Measurements from ENCODE around the gene PLXDC2.

DNA sequence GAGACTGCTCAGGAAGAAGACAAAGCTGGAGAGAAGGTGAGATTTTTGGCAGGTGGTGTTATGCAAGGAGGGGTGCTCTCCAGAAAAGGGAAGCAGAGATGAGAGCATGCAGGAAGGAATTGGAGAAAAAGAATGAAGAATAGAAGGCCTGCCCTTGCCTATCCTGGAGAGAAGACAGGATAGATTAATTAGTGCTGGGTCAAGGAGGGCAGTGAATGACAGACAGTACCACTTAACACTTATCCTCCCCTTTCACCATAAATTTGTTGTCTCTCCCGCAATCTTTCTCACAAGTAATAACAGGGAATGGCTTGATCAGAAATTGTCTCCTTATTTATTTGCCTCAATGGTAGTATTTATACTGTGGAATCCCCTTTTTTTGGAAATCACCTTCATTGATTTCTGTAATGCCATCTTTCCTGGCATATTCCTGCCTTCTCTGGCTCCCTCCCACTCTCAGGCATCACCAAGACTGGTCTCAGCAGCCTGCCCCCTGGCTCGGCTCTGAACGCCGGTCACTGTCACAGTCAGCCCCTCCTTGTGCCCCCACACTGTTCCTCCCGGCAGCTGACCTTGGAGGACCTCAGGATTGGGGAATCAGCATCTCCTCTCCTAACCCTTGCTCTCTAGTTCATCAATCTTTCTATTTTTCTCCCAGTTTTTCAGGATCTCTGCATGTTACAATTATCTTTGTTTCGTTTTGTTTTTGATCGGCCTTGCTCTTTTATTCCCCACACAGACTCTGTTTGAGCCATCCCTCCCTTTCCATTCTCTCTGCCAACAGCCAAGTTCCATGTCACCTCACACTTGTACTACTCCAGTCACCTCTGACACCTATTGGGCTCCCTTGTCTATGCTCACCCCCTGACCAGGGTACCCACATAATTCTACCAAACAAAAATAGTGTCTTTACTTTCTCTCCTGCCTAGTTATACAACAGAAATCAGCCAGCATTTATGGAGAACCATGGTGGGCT is 294.2 kb downstream of the PLXDC2 start:
- TF ChIP-seq, protein P1, sequence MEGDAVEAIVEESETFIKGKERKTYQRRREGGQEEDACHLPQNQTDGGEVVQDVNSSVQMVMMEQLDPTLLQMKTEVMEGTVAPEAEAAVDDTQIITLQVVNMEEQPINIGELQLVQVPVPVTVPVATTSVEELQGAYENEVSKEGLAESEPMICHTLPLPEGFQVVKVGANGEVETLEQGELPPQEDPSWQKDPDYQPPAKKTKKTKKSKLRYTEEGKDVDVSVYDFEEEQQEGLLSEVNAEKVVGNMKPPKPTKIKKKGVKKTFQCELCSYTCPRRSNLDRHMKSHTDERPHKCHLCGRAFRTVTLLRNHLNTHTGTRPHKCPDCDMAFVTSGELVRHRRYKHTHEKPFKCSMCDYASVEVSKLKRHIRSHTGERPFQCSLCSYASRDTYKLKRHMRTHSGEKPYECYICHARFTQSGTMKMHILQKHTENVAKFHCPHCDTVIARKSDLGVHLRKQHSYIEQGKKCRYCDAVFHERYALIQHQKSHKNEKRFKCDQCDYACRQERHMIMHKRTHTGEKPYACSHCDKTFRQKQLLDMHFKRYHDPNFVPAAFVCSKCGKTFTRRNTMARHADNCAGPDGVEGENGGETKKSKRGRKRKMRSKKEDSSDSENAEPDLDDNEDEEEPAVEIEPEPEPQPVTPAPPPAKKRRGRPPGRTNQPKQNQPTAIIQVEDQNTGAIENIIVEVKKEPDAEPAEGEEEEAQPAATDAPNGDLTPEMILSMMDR (IDR thresholded peaks at IDR 0.05): no peak
- no peak for TF ChIP-seq POLR2A (IDR thresholded peaks at IDR 0.05)

Measured in Peyer's patch (tissue), 4 donors.